ENCODE measurements around the gene DCXR.

DNA sequence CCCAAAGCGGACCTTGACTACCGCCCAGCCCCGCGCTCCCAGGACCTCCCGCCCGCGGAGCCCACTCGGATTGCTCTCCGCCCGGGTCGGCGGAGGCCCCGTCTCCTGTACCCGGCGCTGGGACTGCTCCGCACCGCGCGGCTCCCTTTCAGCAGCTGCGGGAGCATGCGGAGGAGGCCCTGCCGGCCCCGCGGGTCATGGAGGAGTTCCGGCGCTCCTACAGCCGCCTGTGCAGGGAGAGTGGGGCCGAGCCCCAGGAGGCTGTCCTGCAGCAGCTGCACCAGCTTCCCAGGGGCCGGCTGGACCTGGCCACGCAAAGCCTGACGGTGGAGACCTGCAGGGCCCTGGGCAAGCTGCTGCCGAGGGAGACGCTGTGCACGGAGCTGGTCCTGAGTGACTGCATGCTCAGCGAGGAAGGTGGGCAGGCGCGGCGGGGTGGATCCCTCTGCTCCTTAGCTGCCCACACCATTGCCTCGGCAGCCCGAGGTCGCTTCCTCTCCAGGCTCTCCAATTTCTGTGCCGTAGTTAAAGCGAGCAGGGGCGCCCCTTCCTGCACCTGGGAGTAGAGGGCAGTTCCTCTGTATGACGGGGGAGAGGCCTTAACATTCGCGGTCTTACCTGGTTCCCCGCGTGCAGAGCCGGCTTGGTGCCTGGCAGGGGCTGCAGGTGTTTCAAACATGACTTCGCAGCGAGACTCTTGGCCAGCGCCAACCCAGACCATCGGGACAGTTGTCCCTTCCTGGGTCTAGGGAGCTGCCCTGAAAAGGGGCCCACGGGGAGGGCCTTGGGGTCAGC is 13.9 kb downstream of the DCXR start:
- TF ChIP-seq POLR2A (IDR thresholded peaks at IDR 0.05) (no peak), EP300 (IDR thresholded peaks at IDR 0.05) (no peak)
- TF ChIP-seq, protein P1, sequence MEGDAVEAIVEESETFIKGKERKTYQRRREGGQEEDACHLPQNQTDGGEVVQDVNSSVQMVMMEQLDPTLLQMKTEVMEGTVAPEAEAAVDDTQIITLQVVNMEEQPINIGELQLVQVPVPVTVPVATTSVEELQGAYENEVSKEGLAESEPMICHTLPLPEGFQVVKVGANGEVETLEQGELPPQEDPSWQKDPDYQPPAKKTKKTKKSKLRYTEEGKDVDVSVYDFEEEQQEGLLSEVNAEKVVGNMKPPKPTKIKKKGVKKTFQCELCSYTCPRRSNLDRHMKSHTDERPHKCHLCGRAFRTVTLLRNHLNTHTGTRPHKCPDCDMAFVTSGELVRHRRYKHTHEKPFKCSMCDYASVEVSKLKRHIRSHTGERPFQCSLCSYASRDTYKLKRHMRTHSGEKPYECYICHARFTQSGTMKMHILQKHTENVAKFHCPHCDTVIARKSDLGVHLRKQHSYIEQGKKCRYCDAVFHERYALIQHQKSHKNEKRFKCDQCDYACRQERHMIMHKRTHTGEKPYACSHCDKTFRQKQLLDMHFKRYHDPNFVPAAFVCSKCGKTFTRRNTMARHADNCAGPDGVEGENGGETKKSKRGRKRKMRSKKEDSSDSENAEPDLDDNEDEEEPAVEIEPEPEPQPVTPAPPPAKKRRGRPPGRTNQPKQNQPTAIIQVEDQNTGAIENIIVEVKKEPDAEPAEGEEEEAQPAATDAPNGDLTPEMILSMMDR (IDR thresholded peaks at IDR 0.05), result no peak
